ENCODE measurements around the gene MAST4. TPM values are rescaled to one million over a fixed set of nuclear protein-coding genes. Genes with fewer than 3 reads are reported as not detected.

MAST4 gene
- polyA plus RNA-seq, 2 of the 4 experiments (the other 2 are of a cell fraction) = 1.2 to 5.8 TPM

DNA sequence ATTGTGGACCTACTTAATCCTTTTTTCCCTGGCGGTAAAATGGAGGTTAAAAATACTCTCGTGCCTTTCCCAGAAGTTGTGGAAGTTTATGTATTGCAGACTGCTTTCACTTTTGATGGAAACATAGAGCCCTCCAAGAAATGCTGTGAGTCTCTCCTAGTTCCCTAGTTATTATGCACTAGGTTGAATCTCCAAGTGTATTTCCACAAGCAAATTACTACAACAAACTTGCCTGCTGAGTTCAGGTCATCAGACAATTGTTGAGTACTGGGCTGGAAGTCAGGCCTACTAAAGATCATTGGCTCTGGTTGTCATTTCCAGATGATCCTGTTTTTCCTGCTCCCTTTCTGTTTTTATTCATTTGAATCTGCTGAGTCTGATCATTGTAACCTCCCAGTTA lies 496.3 kb downstream of the MAST4 start:
- H3K4me1 ChIP-seq = peaks cover 28% of the 10 kb centered on the region
- no peak for ATAC-seq
- no peak overlapping the region for H3K4me2 ChIP-seq
- H3K9me3 ChIP-seq = no peaks in the 10 kb centered on the region
- ChIA-PET CTCF (interaction anchor here (0.6 kb wide), 1 partner anchor 97 kb away, joined by 3 read pairs; no protein-coding TSS in a partner anchor), POLR2A (no interaction called here)
- 92% methylated on average over 2 of the region's 2 CpGs for WGBS (ENCODE audit: missing lambda C conversion rate)
- no peak for DNase-seq (ENCODE audit: low read depth in 1 of 2, low spot score in 1 of 2)
- H3K4me3 ChIP-seq = no peak overlapping the region
- FAIRE-seq = no peak
- H3K27ac ChIP-seq = no peak overlapping the region
- TF ChIP-seq NFE2L2 (conservative IDR thresholded peaks at IDR 0.05; ENCODE audit: low read length) (no peak), NPAS2 (CRISPR knock-in tag; IDR thresholded peaks at IDR 0.05; ENCODE audit: borderline replicate concordance) (no peak), CTCF (IDR thresholded peaks at IDR 0.05) (no peak), NR3C1 (IDR thresholded peaks at IDR 0.05) (no peak), ATOH8 (CRISPR knock-in tag; IDR thresholded peaks at IDR 0.05; ENCODE audit: low read depth) (no peak), MYC (IDR thresholded peaks at IDR 0.05; ENCODE audit: borderline replicate concordance, low read length) (no peak), HOXA7 (CRISPR knock-in tag; IDR thresholded peaks at IDR 0.05) (no peak), HEYL (CRISPR knock-in tag; IDR thresholded peaks at IDR 0.05) (no peak), JUN (IDR thresholded peaks at IDR 0.05) (no peak), RFX5 (IDR thresholded peaks at IDR 0.05) (no peak), MAFK (IDR thresholded peaks at IDR 0.05; ENCODE audit: partially characterized antibody) (no peak), KDM1A (IDR thresholded peaks at IDR 0.05; ENCODE audit: low read depth) (no peak)

- Histone ChIP-seq H3K4me2 (no peak overlapping the region), H3K4me3 (no peak overlapping the region), H3K27ac (no peak overlapping the region), H3K4me1 (peaks cover 28% of the 10 kb centered on the region), H3K9me3 (no peaks in the 10 kb centered on the region)
- FAIRE-seq (no peak), ATAC-seq (no peak), DNase-seq (ENCODE audit: low read depth in 1 of 2, low spot score in 1 of 2) (no peak)
- POLR2A ChIA-PET = no interaction called here
- TF ChIP-seq, protein P1, sequence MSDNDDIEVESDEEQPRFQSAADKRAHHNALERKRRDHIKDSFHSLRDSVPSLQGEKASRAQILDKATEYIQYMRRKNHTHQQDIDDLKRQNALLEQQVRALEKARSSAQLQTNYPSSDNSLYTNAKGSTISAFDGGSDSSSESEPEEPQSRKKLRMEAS (IDR thresholded peaks at IDR 0.05) = no peak
- TF ChIP-seq PBX3 (IDR thresholded peaks at IDR 0.05) (no peak), GATA3 (IDR thresholded peaks at IDR 0.05; ENCODE audit: borderline replicate concordance) (no peak), POLR2AphosphoS2 (conservative IDR thresholded peaks at IDR 0.05; ENCODE audit: low read length) (no peak), TFCP2L1 (CRISPR knock-in tag; IDR thresholded peaks at IDR 0.05) (no peak), JUN (IDR thresholded peaks at IDR 0.05) (no peak), ZNF302 (CRISPR knock-in tag; IDR thresholded peaks at IDR 0.05) (no peak), FOSB (CRISPR knock-in tag; IDR thresholded peaks at IDR 0.05) (no peak), CBX2 (IDR thresholded peaks at IDR 0.05; ENCODE audit: borderline replicate concordance, low read depth) (no peak), HOXB5 (CRISPR knock-in tag; IDR thresholded peaks at IDR 0.05) (no peak), HOXB13 (CRISPR knock-in tag; IDR thresholded peaks at IDR 0.05; ENCODE audit: low read depth) (no peak)
- TF ChIP-seq, protein P2, sequence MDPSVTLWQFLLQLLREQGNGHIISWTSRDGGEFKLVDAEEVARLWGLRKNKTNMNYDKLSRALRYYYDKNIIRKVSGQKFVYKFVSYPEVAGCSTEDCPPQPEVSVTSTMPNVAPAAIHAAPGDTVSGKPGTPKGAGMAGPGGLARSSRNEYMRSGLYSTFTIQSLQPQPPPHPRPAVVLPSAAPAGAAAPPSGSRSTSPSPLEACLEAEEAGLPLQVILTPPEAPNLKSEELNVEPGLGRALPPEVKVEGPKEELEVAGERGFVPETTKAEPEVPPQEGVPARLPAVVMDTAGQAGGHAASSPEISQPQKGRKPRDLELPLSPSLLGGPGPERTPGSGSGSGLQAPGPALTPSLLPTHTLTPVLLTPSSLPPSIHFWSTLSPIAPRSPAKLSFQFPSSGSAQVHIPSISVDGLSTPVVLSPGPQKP (IDR thresholded peaks at IDR 0.05; ENCODE audit: low read depth, low read length) = no peak
- CTCF ChIA-PET = no interaction called here
- 77% methylated on average over 1 of the region's 1 CpG for WGBS (ENCODE audit: missing lambda C conversion rate)
Measured at GRCh38 chr5:67093279-67093678, 497.1 kb downstream of the MAST4 start.

Measured in A549 (cell line).